ENCODE data around the gene RNASEH2A. TPM values are rescaled to one million over a fixed set of nuclear protein-coding genes. Genes with fewer than 3 reads are reported as not detected.

The RNASEH2A gene
- total and polyA plus RNA-seq, 2 of the 13 experiments (the other 11 are each of a cell fraction or from before 2014, with no cell fraction given), result 25.1 to 35.8 TPM

DNA sequence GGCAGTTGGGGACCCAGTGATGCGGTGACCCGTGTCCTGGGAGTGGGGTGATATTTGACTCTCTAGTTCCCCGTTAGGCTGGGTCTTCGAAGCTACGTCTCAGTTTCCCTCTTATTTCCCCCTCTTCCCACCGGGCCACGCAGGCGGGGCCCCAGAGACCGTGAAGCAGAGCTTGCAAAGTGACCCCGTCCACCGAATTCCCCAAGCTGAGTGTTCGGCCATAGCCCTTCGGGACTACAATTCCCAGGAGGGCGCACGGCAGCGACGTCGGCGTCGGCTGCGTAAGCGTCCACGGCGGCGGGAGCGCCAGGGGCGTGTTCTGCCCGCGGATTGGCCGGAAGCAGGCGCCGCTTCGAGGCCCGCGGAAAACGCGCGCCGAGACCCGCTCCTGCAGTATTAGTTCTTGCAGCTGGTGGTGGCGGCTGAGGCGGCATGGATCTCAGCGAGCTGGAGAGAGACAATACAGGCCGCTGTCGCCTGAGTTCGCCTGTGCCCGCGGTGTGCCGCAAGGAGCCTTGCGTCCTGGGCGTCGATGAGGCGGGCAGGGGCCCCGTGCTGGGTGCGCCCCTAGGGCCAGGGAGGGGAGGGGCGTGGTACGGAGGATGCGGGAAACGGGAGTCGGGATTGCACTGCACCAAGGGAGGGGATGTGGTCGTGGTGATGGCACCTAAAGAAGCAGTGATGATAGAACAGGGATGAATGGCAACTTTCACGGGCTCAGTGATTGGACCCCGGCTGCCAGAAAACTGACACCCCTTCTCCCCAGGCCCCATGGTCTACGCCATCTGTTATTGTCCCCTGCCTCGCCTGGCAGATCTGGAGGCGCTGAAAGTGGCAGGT lies at the start of gene RNASEH2A (continued):
- TF ChIP-seq EZH2 (conservative IDR thresholded peaks at IDR 0.05; ENCODE audit: low read depth, low read length), result no peak
- TF ChIP-seq, protein P1, sequence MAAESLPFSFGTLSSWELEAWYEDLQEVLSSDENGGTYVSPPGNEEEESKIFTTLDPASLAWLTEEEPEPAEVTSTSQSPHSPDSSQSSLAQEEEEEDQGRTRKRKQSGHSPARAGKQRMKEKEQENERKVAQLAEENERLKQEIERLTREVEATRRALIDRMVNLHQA (CRISPR knock-in tag; IDR thresholded peaks at IDR 0.05), result no peak
- TF ChIP-seq, protein P2, sequence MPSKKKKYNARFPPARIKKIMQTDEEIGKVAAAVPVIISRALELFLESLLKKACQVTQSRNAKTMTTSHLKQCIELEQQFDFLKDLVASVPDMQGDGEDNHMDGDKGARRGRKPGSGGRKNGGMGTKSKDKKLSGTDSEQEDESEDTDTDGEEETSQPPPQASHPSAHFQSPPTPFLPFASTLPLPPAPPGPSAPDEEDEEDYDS (CRISPR knock-in tag; IDR thresholded peaks at IDR 0.05), result peak; percentile 54
- TF ChIP-seq AGO2 (optimal IDR thresholded peaks at IDR 0.05; ENCODE audit: low read depth, low read length), result no peak
- TF ChIP-seq NKX3-1 (CRISPR knock-in tag; IDR thresholded peaks at IDR 0.05), result no peak; the same call in 1 of the 2 replicates
- TF ChIP-seq ZFP90 (CRISPR knock-in tag; IDR thresholded peaks at IDR 0.05; ENCODE audit: borderline replicate concordance), result peak; percentile 88; the same call in 1 of the 2 replicates
- peak; percentile 79; the same call in 1 of the 2 replicates for TF ChIP-seq ZNF235 (CRISPR knock-in tag; IDR thresholded peaks at IDR 0.05; ENCODE audit: borderline replicate concordance)
- TF ChIP-seq ZNF607 (CRISPR knock-in tag; IDR thresholded peaks at IDR 0.05; ENCODE audit: borderline replicate concordance), result no peak; the same call in none of the 2 replicates
- TF ChIP-seq, protein P3, sequence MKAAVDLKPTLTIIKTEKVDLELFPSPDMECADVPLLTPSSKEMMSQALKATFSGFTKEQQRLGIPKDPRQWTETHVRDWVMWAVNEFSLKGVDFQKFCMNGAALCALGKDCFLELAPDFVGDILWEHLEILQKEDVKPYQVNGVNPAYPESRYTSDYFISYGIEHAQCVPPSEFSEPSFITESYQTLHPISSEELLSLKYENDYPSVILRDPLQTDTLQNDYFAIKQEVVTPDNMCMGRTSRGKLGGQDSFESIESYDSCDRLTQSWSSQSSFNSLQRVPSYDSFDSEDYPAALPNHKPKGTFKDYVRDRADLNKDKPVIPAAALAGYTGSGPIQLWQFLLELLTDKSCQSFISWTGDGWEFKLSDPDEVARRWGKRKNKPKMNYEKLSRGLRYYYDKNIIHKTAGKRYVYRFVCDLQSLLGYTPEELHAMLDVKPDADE (CRISPR knock-in tag; IDR thresholded peaks at IDR 0.05), result no peak
- TF ChIP-seq PTBP1 (IDR thresholded peaks at IDR 0.05; ENCODE audit: low read depth, low read length, poor library complexity, severe bottlenecking), result no peak
- TF ChIP-seq RNF2 (conservative IDR thresholded peaks at IDR 0.05; ENCODE audit: low read depth), result peak; percentile 97
- TF ChIP-seq ZNF138 (CRISPR knock-in tag; IDR thresholded peaks at IDR 0.05; ENCODE audit: low read depth), result peak; percentile 70; the same call in 1 of the 2 replicates
- TF ChIP-seq, protein P4, sequence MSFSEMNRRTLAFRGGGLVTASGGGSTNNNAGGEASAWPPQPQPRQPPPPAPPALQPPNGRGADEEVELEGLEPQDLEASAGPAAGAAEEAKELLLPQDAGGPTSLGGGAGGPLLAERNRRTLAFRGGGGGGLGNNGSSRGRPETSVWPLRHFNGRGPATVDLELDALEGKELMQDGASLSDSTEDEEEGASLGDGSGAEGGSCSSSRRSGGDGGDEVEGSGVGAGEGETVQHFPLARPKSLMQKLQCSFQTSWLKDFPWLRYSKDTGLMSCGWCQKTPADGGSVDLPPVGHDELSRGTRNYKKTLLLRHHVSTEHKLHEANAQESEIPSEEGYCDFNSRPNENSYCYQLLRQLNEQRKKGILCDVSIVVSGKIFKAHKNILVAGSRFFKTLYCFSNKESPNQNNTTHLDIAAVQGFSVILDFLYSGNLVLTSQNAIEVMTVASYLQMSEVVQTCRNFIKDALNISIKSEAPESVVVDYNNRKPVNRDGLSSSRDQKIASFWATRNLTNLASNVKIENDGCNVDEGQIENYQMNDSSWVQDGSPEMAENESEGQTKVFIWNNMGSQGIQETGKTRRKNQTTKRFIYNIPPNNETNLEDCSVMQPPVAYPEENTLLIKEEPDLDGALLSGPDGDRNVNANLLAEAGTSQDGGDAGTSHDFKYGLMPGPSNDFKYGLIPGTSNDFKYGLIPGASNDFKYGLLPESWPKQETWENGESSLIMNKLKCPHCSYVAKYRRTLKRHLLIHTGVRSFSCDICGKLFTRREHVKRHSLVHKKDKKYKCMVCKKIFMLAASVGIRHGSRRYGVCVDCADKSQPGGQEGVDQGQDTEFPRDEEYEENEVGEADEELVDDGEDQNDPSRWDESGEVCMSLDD (CRISPR knock-in tag; IDR thresholded peaks at IDR 0.05; ENCODE audit: borderline replicate concordance), result 0 out of 2 replicates have a peak, but pooled peaks have one; percentile 38
- TF ChIP-seq, protein P5, sequence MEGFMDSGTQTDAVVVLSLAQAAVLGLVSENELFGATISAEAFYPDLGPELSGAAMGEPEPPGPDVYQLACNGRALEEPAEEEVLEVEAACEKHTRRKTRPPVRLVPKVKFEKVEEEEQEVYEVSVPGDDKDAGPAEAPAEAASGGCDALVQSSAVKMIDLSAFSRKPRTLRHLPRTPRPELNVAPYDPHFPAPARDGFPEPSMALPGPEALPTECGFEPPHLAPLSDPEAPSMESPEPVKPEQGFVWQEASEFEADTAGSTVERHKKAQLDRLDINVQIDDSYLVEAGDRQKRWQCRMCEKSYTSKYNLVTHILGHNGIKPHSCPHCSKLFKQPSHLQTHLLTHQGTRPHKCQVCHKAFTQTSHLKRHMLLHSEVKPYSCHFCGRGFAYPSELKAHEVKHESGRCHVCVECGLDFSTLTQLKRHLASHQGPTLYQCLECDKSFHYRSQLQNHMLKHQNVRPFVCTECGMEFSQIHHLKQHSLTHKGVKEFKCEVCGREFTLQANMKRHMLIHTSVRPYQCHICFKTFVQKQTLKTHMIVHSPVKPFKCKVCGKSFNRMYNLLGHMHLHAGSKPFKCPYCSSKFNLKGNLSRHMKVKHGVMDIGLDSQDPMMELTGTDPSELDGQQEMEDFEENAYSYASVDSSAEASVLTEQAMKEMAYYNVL (CRISPR knock-in tag; IDR thresholded peaks at IDR 0.05; ENCODE audit: borderline replicate concordance), result no peak
- TF ChIP-seq MEIS2 (CRISPR knock-in tag; IDR thresholded peaks at IDR 0.05), result peak; percentile 43; the same call in 1 of the 2 replicates
- TF ChIP-seq U2AF2 (IDR thresholded peaks at IDR 0.05; ENCODE audit: low read depth, low read length), result no peak
- TF ChIP-seq NRL (CRISPR knock-in tag; IDR thresholded peaks at IDR 0.05; ENCODE audit: borderline replicate concordance), result 0 out of 2 replicates have a peak, but pooled peaks have one; percentile 22
- TF ChIP-seq SMC3 (IDR thresholded peaks at IDR 0.05; ENCODE audit: low read length), result no peak
- peak; percentile 72 for TF ChIP-seq ELF3 (CRISPR knock-in tag; IDR thresholded peaks at IDR 0.05)
- TF ChIP-seq YY1 (IDR thresholded peaks at IDR 0.05; ENCODE audit: insufficient read depth, insufficient replicate concordance, low read depth, low read length), result peak; percentile 90
